Lung (tissue), 12 donors: ENCODE results near the gene TAF4. TPM values are rescaled to one million over a fixed set of nuclear protein-coding genes. Genes with fewer than 3 reads are reported as not detected.

Experiments used
- ATAC-seq: fragments of 200-7000 bp; cut with Tn5 transposase; one replicate; pipeline ENCODE4 v1.9.1; 2020; ENCODE audit warnings: moderate number of reproducible peaks; ENCODE audit not compliant: insufficient read depth, low FRiP score
- DNase-seq, 3 donors: peaks; one replicate each; pipeline ENCODE4 v3.0.0-alpha.2; 2013 to 2017
- H3K27ac ChIP-seq, 2 donors: one replicate each; pipeline ENCODE4 v1.5.1; 2013; ENCODE audit warnings: mild to moderate bottlenecking in 2 of 2, moderate library complexity in 2 of 2, control low read depth in 1 of 2, inconsistent platforms in 1 of 2, low read depth in 1 of 2, low read length in 1 of 2
- H3K27me3 ChIP-seq, 3 donors: one replicate each; pipeline ENCODE4 v1.5.1; 2013; ENCODE audit warnings: low read length in 2 of 3; ENCODE audit not compliant: control insufficient read depth in 3 of 3, insufficient read depth in 3 of 3
- H3K36me3 ChIP-seq, 4 donors: one replicate each; pipeline ENCODE4 v1.5.1; 2013; ENCODE audit warnings: low read length in 4 of 4, mild to moderate bottlenecking in 1 of 4, moderate library complexity in 1 of 4; ENCODE audit not compliant: control insufficient read depth in 4 of 4, insufficient read depth in 4 of 4
- H3K4me1 ChIP-seq, 5 donors: one replicate each; pipeline ENCODE4 v1.5.1; 2013; ENCODE audit warnings: low read length in 5 of 5, mild to moderate bottlenecking in 2 of 5, moderate library complexity in 1 of 5; ENCODE audit not compliant: control insufficient read depth in 5 of 5, insufficient read depth in 5 of 5
- H3K4me3 ChIP-seq: one replicate; pipeline ENCODE4 v1.5.1; 2013; ENCODE audit warnings: mild to moderate bottlenecking, control low read depth, moderate library complexity
- H3K9ac ChIP-seq, 2 donors: one replicate each; pipeline ENCODE4 v1.5.1; 2013; ENCODE audit warnings: low read length in 2 of 2, control low read depth in 1 of 2; ENCODE audit not compliant: insufficient read depth in 1 of 2
- H3K9me3 ChIP-seq, 4 donors: one replicate each; pipeline ENCODE4 v1.5.1; 2013; ENCODE audit warnings: low read length in 3 of 4, mild to moderate bottlenecking in 1 of 4, moderate library complexity in 1 of 4; ENCODE audit not compliant: control insufficient read depth in 4 of 4, insufficient read depth in 3 of 4
- WGBS, 2 donors: extraction: QIAGEN DNeasy Blood & Tissue Kit; methylation state at CpG; one replicate each; pipeline ENCODE4 v1.1.7; 2013; 5-methylcytosine and 5-hydroxymethylcytosine counted together
- polyA plus RNA-seq, 2 donors: library from polyadenylated mRNA; stranded (reverse); fragments of 200-250 nt; gene quantifications; one replicate each; pipeline ENCODE4 v1.2.1, GENCODE V29; 2013
- total RNA-seq, 2 donors: library from RNA; depleted of rRNA in 1 of 2; stranded (reverse); fragments of >200 nt in 1 of 2; gene quantifications; one replicate each; pipeline ENCODE4 v1.2.1, GENCODE V29; 2014 to 2021
- TF ChIP-seq, protein P1 (sequence below): IDR thresholded peaks from 2 replicates; pipeline ENCODE4 v1.5.1; 2012; ENCODE audit warnings: mild to moderate bottlenecking; ENCODE audit errors: control extremely low read depth, extremely low read depth
- donor health status: control.
- donor health status: control.
- donor health status: Bipolar disorder and iron deficiency.
- donor health status: healthy.
- donor health status: DM: yes; HTN: yes; CAD: no.

The TAF4 gene
- total and polyA plus RNA-seq, 4 donors, result 5.4 to 20.3 (median 10.9) TPM

DNA sequence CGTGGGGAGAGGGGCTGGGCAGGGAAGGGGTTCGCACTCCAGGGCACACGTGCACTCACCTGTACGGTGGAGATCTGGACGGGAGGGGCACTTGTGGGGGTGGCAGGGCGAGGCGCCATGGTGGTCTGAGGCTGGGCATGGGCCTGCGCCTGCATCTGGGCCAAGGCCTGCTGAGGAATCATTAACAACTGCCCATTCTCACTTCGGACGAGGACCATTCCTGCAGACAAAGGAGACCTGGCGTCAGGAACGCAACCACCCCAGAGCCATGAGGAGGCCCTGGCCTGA, 51.2 kb downstream of the TAF4 start:
- Histone ChIP-seq H3K36me3 (peaks cover 5 to 26% (median 16%) of the 10 kb centered on the region in 4 donors), H3K4me1 (peaks cover 0 to 4% (median 0%) of the 10 kb centered on the region in 5 donors), H3K27me3 (no peaks in the 10 kb centered on the region), H3K4me3 (no peak overlapping the region), H3K27ac (no peak overlapping the region), H3K9ac (no peak overlapping the region), H3K9me3 (no peaks in the 10 kb centered on the region)
- DNase-seq (no peak), ATAC-seq (no peak)
- TF ChIP-seq, protein P1, sequence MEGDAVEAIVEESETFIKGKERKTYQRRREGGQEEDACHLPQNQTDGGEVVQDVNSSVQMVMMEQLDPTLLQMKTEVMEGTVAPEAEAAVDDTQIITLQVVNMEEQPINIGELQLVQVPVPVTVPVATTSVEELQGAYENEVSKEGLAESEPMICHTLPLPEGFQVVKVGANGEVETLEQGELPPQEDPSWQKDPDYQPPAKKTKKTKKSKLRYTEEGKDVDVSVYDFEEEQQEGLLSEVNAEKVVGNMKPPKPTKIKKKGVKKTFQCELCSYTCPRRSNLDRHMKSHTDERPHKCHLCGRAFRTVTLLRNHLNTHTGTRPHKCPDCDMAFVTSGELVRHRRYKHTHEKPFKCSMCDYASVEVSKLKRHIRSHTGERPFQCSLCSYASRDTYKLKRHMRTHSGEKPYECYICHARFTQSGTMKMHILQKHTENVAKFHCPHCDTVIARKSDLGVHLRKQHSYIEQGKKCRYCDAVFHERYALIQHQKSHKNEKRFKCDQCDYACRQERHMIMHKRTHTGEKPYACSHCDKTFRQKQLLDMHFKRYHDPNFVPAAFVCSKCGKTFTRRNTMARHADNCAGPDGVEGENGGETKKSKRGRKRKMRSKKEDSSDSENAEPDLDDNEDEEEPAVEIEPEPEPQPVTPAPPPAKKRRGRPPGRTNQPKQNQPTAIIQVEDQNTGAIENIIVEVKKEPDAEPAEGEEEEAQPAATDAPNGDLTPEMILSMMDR, result no peak
- WGBS, 2 donors, result 86 to 95% methylated on average over 12 of the region's 12 CpGs

DNA sequence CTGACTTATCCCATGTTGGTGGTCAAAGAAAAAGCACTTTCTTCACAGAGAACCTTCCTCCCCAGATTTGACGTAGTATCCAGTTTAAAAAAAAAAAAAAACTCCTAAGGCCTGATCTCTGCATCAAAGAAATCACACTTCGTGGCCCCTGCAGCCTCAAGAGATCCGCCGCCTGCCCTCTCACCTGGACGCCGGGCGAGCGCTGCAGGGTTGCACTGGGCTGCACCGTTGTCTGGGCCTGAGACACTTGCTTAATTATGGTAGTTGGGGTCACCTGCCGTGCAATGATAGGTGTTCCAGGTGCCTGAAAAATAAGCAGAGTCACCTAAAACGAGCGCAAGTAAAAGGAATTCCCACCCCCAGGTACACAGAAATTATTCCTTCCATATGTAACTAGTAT, 53.0 kb downstream of the TAF4 start:
- Histone ChIP-seq H3K4me1 (peaks cover 0 to 4% (median 0%) of the 10 kb centered on the region in 5 donors), H3K4me3 (no peak overlapping the region), H3K27ac (no peak overlapping the region), H3K27me3 (no peaks in the 10 kb centered on the region), H3K36me3 (peaks cover 13 to 42% (median 30%) of the 10 kb centered on the region in 4 donors), H3K9me3 (no peaks in the 10 kb centered on the region), H3K9ac (no peak overlapping the region)
- TF ChIP-seq, protein P1, result no peak
- no peak for DNase-seq
- ATAC-seq, result no peak
- WGBS, 2 donors, result 96 to 98% methylated on average over 12 of the region's 12 CpGs

DNA sequence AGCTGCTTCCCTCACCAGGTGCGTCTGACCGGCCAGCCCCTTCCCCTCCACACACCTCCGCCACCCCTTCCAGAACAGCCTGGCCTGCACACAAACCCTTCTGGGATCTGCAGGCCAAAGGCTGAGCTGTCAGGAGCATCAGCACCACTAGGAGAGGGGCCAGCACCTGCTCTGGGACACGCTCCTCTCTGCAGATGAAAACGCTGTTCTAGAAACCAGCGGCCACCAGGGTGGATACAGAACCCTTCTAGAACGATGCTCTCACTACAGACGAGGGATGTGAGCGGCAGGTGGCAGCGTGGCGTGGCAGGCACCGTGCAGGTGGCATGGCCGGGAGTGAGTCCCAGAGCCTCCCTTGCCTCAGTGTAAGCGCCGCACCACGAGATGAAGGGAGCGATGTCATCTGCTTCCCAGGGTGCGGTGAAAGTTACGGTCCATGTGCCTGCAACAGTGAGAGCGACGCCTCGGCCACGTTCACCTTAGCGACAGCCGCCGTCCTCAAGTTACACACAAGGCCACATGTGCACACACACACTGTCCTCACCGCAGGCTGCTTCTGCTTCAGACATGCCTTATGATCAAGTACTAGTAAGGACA, 53.6 kb downstream of the TAF4 start:
- WGBS, 2 donors, result 96 to 98% methylated on average over 27 of the region's 27 CpGs
- Histone ChIP-seq H3K27ac (no peak overlapping the region), H3K9me3 (no peaks in the 10 kb centered on the region), H3K4me3 (no peak overlapping the region), H3K9ac (no peak overlapping the region), H3K27me3 (no peaks in the 10 kb centered on the region), H3K4me1 (peaks cover 0 to 4% (median 0%) of the 10 kb centered on the region in 5 donors), H3K36me3 (peaks cover 13 to 47% (median 32%) of the 10 kb centered on the region in 4 donors)
- ATAC-seq, result no peak
- TF ChIP-seq, protein P1, result no peak
- DNase-seq, result no peak

DNA sequence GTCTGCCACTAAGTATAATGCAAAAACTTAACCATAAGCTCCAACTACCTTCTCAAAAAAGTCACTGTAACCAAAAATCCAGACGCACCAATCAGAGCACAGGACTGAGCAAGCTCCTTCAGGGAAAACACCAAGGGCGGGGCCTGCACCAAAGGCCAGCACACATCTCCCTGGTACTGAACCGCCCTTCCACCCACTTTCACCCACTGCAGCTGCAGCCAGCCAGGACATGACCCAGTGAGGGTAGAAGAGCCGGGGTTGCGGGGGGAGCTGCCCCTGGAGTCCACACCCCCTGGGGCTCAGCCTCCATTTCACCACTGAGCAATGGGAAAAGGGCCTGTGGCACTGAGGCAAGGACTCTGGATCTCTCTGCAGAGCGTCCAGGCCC, 54.3 kb downstream of the TAF4 start:
- Histone ChIP-seq H3K9me3 (no peaks in the 10 kb centered on the region), H3K27me3 (no peaks in the 10 kb centered on the region), H3K4me1 (peaks cover 0 to 4% (median 0%) of the 10 kb centered on the region in 5 donors), H3K36me3 (peaks cover 13 to 50% (median 34%) of the 10 kb centered on the region in 4 donors), H3K27ac (no peak overlapping the region), H3K9ac (no peak overlapping the region), H3K4me3 (no peak overlapping the region)
- ATAC-seq (no peak), DNase-seq (no peak)
- WGBS, 2 donors, result 90 to 94% methylated on average over 6 of the region's 6 CpGs
- TF ChIP-seq, protein P1, result no peak
